Measurements from ENCODE around the gene PFN1.

The PFN1 gene

DNA sequence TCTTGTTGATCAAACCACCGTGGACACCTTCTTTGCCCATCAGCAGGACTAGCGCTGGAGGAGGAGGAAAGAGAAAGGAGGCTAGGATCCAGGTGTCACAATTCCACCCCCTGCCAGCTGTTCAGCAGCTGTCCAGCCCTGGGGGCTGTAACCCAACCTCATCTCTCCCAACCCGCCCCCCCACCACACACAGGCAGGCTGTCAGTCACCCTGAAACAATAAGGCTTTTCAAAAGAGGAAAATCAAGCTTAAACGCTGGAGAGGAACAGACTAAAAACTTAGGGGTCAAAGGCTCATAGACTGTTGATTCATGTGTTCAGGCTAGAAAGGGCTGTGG, 2.4 kb downstream of the PFN1 start:
- no peak for DNase-seq (ENCODE audit: low read depth in 2 of 2, low spot score in 1 of 2)

- peak; percentile 74 to 77 for DNase-seq (ENCODE audit: low read depth in 2 of 2, low spot score in 1 of 2)
These were observed 3.0 kb downstream of the PFN1 start for GRCh38 chr17:4945176-4945943.

GRCh38 chr17:4944554-4945175, 3.7 kb downstream of the PFN1 start:
- DNase-seq (ENCODE audit: low read depth in 2 of 2, low spot score in 1 of 2) = no peak

GRCh38 chr17:4944163-4944553, 4.2 kb downstream of the PFN1 start:
- DNase-seq (ENCODE audit: low read depth in 2 of 2, low spot score in 1 of 2) = no peak

GRCh38 chr17:4942760-4943508, 5.4 kb downstream of the PFN1 start:
- DNase-seq (ENCODE audit: low read depth in 2 of 2, low spot score in 1 of 2) = no peak

GRCh38 chr17:4941319-4941610, 7.1 kb downstream of the PFN1 start:
- no peak for DNase-seq (ENCODE audit: low read depth in 2 of 2, low spot score in 1 of 2)

GRCh38 chr17:4940555-4941318, 7.6 kb downstream of the PFN1 start:
- DNase-seq (ENCODE audit: low read depth in 2 of 2, low spot score in 1 of 2) = no peak

DNA sequence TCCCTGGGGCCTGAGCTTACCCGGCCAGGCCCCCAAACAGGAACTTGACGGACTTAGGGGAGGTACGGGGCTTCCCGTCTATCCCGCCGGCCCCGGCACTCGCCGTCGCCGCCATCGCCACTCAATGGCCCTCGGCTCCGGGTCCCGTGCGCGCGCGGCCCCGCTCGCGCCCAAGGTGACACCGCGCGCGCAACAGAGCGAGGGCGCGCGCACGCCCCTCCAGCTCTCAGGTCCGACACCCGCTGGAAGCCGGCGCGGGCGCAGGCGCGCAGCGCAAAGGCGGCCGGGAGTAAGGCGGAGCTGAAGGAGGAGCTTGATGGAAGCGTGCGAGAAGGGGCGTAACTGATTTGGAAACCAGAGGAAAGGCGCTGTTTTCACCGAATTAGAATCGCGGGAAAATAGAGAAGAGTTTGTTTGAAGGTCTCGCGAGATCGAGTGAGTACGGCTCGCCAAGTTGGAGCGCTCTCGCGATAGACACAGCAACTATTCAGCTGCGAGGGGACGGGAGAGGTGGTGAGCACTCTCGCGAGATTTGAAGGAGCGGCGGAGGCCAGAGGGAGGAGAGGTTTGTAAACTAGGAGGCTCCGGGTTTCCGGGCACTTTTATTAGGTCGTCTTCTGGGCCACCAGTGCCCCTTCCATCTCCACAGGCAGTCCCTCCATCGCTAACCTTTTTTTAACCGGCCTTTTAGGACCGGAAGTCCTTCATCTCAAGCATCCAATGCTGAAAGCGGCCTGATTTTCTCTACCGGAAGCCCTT, 8.4 kb downstream of the PFN1 start, which contains the start of the genes RNF167 and SLC25A11:
Gene RNF167, plus strand, starts transcription at position 473 of the 759 bp plus-strand sequence. CDS start 642 bp downstream, outside the sequence.
Gene SLC25A11, minus strand, starts transcription at position 251 of the 759 bp plus-strand sequence. Its CDS starts 136 bp downstream, at position 115.
- peak; percentile 79 to 91 for DNase-seq (ENCODE audit: low read depth in 2 of 2, low spot score in 1 of 2)

GRCh38 chr17:4939546-4939795, 8.9 kb downstream of the PFN1 start:
- no peak for DNase-seq (ENCODE audit: low read depth in 2 of 2, low spot score in 1 of 2)

DNA sequence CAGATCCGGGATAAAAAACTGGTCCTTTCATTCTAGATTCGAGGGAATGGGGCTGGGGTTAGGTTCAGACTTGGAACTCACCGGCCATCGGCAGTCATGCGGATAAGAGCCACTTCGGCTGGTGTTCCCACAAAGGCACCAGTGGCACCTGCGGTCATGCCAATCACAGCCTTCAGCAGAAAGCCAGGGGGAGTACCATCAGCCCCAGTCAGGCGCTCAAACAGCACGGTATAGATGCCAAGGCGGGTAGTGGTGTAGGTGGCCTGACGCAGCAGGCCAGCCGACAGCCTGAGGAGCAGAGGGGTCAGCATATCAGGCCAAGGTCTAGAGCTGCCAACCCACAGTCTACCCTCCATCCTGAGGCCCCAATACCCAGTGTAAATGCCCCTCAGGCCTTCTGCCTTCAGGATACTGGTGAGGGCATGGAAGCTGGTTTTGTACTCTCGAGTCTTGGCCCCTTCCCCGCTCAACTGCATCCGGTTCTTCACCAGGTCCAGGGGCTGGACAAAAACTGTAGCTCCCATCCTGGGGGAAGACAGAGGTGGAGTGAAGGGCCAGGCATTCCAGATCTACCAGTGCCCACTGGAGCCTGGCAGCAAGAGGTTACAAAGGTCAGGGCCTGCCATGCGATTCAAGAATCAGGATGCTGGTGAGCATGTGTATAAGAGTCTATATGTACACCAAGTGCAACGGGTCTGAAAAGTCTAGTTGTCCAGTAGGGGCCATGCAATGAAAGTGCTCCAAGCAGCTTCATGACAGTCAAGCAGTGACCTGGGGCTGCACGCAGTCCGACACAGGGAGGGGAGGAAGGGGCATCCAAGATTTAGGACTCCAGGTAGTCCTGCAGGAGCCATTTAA, 9.4 kb downstream of the PFN1 start:
- no peak for DNase-seq (ENCODE audit: low read depth in 2 of 2, low spot score in 1 of 2)

DNA sequence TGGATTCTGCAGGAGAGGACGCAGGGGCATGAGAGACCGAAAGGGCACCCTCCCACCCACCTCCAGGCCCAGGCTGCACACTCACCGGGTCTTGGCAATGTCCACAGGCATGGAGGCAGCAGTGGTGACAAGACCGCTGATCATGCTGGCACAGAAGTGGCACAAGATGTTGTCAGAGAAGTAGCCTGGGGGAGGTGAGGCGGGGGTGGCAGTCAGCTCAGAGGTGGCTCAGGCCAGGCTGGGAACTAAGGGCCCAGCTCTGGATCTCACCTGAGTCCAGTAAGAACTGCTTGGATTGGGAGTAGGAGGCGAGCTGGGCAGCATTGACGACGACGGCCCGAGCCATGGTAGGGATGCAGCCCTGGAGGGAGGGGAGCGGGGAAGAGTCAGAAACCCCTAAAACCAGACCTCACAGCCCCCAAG, 10.2 kb downstream of the PFN1 start:
- no peak for DNase-seq (ENCODE audit: low read depth in 2 of 2, low spot score in 1 of 2)

GRCh38 chr17:4937553-4937952, 10.8 kb downstream of the PFN1 start:
- DNase-seq (ENCODE audit: low read depth in 2 of 2, low spot score in 1 of 2) = no peak

DNA sequence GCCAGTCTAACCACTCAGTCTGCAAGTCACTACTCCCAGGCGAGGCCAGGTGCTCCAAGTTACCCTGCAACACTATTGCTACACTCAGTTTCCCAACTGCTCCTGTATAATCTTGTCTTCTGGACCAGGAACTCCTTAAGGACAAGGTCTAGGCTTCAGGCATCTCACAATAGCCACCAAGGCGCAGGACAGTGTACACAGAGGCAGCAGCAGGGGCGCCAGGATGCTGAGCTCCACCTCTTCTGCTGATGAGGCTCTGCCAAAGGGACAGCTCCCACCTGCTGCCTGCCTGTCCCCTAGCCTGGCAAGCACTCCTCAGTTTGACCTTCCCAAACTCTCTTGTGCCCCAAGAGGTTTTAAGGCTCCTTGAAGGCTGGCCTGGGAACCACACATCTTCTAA, 11.9 kb downstream of the PFN1 start:
- DNase-seq (ENCODE audit: low read depth in 2 of 2, low spot score in 1 of 2) = no peak

GRCh38 chr17:4935650-4936049, 12.7 kb downstream of the PFN1 start:
- no peak for DNase-seq (ENCODE audit: low read depth in 2 of 2, low spot score in 1 of 2)

DNA sequence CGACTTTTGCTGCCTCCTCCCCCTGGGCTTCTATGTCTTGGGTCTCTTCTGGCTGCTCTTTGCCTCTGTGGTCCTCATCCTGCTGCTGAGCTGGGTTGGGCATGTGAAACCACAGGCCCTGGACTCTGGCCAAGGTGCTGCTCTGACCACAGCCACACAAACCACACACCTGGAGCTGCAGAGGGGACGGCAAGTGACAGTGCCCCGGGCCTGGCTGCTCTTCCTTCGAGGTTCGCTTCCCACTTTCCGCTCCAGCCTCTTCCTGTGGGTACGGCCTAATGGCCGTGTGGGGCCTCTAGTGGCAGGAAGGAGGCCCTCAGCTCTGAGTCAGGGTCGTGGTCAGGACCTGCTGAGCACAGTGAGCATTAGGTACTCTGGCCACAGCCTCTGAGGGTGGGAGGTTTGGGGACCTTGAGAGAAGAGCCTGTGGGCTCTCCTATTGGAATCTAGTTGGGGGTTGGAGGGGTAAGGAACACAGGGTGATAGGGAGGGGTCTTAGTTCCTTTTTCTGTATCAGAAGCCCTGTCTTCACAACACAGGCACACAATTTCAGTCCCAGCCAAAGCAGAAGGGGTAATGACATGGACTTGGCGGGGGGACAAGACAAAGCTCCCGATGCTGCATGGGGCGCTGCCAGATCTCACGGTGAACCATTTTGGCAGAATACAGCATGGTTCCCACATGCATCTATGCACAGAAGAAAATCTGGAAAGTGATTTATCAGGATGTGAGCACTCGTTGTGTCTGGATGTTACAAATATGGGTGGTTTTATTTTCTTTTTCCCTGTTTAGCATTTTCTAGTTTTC, 14.0 kb downstream of the PFN1 start:
- no peak for DNase-seq (ENCODE audit: low read depth in 2 of 2, low spot score in 1 of 2)

DNA sequence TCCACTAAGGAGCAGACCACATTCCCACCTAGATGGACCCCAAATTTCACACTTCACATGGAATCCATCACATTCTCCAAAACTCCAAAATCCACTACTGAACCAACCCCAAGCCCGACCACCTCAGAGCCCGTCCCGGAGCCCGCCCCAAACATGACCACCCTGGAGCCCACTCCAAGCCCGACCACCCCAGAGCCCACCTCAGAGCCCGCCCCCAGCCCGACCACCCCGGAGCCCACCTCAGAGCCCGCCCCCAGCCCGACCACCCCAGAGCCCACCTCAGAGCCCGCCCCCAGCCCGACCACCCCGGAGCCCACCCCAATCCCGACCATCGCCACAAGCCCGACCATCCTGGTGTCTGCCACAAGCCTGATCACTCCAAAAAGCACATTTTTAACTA, 14.7 kb downstream of the PFN1 start:
- DNase-seq (ENCODE audit: low read depth in 2 of 2, low spot score in 1 of 2) = no peak

- no peak for DNase-seq (ENCODE audit: low read depth in 2 of 2, low spot score in 1 of 2)
These were observed 15.6 kb downstream of the PFN1 start for GRCh38 chr17:4932756-4933155.

DNA sequence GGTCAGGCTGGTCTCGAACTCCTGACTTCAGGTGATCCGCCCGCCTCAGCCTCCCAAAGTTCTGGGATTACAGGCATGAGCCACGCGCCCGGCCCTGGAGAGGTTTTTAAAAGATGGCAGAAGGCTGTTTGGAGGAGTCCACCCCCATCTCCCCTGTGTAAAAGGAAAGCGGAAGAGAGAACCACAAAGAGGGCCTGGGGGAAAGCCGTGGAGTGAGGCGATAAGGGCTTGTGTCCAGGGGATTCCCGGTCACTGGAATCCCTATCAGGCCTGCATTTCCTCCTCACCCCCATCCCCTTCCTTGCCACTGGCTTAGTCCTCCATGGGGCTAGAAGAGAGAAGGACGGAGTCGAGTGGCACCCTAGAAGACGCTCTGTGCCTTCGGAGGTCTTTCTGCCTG, 16.4 kb downstream of the PFN1 start, which contains the start of gene GP1BA:
Gene GP1BA, plus strand, starts transcription at position 315 of the 400 bp plus-strand sequence. CDS start 328 bp downstream, outside the sequence.
- DNase-seq (ENCODE audit: low read depth in 2 of 2, low spot score in 1 of 2) = no peak

DNA sequence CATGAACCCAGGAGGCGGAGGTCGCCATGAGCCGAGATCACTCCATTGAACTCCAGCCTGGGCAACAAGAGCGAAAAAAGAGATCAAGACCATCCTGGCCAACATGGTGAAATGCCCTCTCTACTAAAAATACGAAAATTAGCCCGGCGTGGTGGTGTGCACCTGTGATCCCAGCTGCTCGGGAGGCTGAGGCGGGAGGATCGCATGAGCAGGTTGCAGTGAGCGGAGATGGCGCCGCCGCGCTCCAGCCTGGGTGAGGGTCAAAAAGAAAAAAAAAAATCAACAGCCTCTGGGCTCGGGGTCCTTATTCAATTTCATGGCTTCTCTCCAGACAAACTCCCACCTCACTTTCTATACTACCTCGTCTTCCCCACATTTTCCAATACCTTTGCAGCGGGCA, 19.4 kb downstream of the PFN1 start:
- DNase-seq (ENCODE audit: low read depth in 2 of 2, low spot score in 1 of 2) = no peak
